ENCODE measurements around the gene CELA2A.

DNA sequence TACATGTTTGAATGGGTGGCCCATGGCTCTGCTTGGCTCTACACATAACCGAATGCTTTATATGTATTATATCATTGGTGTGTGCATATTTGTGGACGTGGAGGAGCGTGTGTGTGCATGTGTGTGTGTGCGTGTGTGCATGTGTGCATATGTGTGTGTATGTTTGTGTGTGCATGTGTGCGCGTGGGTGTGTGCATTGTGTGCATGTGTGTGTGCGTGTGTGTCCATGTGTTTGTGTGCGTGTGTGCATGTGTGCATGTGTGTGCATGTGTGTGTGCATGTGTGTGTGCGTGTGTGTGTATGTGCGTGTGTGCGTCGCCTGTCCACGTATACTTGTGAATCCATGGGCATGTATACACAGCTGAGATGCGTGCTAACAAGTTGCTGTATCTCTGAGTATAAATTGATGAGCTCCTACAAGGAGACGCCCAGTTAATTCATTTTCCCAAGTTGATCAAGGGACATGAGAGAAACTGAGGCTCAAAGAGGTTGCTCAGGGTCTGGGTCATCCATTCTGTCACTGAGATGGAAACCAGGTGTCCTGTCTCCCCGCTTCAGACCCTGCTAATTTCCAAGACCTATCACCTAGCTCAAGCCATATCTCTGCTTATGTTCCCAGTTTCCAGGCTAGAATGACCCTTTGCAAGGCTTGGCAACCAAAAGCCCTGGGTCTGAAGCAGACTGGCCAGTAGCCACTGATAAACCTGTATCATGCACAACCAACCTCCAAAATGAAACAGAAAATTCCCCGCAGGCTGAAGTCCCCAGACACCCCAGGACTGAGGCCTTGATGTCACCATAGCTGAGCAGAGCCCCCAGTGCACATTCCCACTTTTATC is 21.1 kb upstream of the CELA2A start:
- TF ChIP-seq TAF1 (IDR thresholded peaks at IDR 0.05; ENCODE audit: low read depth, low read length) (no peak), POLR2AphosphoS5 (IDR thresholded peaks at IDR 0.05; ENCODE audit: low read depth, low read length) (peak; percentile 36; the same call in 1 of the 2 replicates)
